Calu3 (cell line): Measurements from ENCODE around the gene RHOBTB3. TPM values are rescaled to one million over a fixed set of nuclear protein-coding genes. Genes with fewer than 3 reads are reported as not detected.

Experiments
- BruUV-seq: library from RNA; stranded (reverse); fragments of 400-500 nt; replicated peaks from 2 replicates; lab custom pipeline; 2021; lab: Mats Ljungman, UMichigan
- CTCF ChIA-PET: fragments of 300-600 bp; sonication (Branson Sonifier 250); formaldehyde crosslinking; loops from one replicate; lab custom pipeline; 2022; ENCODE audit warnings: antibody characterized with exemption; lab: Charles Lee
- DNase-seq: peaks from one replicate; pipeline ENCODE4 v3.0.0; 2022
- H3K27ac Mint-ChIP-seq: one replicate; pipeline ENCODE4 v1.8.0; 2022; ENCODE audit warnings: mixed read lengths; ENCODE audit not compliant: unreplicated experiment
- H3K27me3 Mint-ChIP-seq: one replicate; pipeline ENCODE4 v1.8.0; 2022; ENCODE audit warnings: mixed read lengths; ENCODE audit not compliant: unreplicated experiment
- H3K36me3 Mint-ChIP-seq: one replicate; pipeline ENCODE4 v1.8.0; 2022; ENCODE audit warnings: mild to moderate bottlenecking, moderate library complexity, mixed read lengths; ENCODE audit not compliant: insufficient read depth, unreplicated experiment
- H3K4me1 Mint-ChIP-seq: one replicate; pipeline ENCODE4 v1.8.0; 2022; ENCODE audit warnings: mild to moderate bottlenecking, low read depth, mixed read lengths; ENCODE audit not compliant: unreplicated experiment
- H3K4me3 Mint-ChIP-seq: one replicate; pipeline ENCODE4 v1.8.0; 2022; ENCODE audit warnings: mild to moderate bottlenecking, low read depth, moderate library complexity, mixed read lengths; ENCODE audit not compliant: unreplicated experiment
- H3K9me3 Mint-ChIP-seq: one replicate; pipeline ENCODE4 v1.8.0; 2022; ENCODE audit warnings: low read depth, mixed read lengths; ENCODE audit not compliant: unreplicated experiment
- CTCF ChIP-seq: fragments of 200-600 bp; IDR thresholded peaks from one replicate; pipeline ENCODE4 v1.8.0; 2022; ENCODE audit warnings: antibody characterized with exemption; ENCODE audit not compliant: unreplicated experiment
- intact Hi-C: fragments of 100-400 bp; cut with micrococcal nuclease; formaldehyde crosslinking; loops from one replicate; pipeline ENCODE4 v1.10.0; 2022; ENCODE audit not compliant: unreplicated experiment
- total RNA-seq: library from RNA; stranded (reverse); gene quantifications from 2 replicates; pipeline ENCODE4 v1.2.3, GENCODE V29; 2022

RHOBTB3 gene
- total RNA-seq, 1 experiment from 2014 or later, result 41.1 TPM

DNA sequence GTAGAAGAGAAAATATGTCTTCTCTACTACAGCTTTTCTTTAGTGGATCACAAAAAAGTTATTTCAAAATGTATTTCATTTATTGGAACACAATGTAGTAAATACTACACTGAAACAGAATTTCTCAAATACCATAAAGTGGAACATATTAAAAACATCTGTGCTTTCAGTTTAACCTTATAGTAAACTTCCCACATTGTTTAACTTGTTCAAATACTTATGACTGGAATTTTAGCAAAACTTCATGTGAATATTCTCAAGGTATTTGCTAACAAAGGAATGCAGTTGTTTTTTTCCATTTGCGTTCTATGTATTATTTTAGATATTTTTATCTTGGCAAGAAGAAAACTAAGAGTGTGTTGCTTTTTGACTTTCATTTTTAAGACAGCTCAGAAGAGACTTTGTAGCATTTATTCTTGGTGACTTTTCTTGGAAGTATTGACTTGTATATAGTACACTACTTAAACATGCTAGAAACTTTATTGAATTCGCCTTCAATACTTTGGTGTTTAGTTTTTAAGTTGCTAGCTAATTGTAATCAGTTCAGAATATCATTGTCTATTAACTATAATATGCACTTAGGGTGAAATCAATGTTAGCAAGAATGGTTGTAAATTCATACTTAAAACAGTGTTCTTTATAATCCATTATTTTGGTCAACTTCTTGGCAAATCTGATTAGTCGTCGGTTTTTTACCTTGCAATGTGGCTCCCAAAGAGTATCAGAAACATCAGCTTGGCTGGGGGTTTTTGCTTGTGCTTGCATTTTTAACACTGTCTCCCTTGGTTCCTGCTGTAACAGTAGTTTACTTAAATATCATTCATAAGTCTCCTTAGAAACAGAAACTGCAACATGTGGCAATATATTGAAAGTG is 5.0 kb upstream of the RHOBTB3 start:
- peaks cover 9% of the 10 kb centered on the region for H3K36me3 Mint-ChIP-seq
- no peak overlapping the region for H3K27ac Mint-ChIP-seq
- no peaks in the 10 kb centered on the region for H3K9me3 Mint-ChIP-seq
- no peaks in the 10 kb centered on the region for H3K27me3 Mint-ChIP-seq
- no peak for DNase-seq
- TF ChIP-seq CTCF, result no peak
- H3K4me3 Mint-ChIP-seq, result no peak overlapping the region
- no TSS peak for BruUV-seq
- H3K4me1 Mint-ChIP-seq, result peaks cover 47% of the 10 kb centered on the region
- CTCF ChIA-PET, result no interaction called here
- intact Hi-C loops, result no loop called here

GRCh38 chr5:95726811-95727763 is 4.0 kb upstream of the RHOBTB3 start:
- Mint-ChIP-seq H3K4me3 (no peak overlapping the region), H3K4me1 (peaks cover 47% of the 10 kb centered on the region), H3K36me3 (peaks cover 18% of the 10 kb centered on the region), H3K9me3 (no peaks in the 10 kb centered on the region), H3K27ac (peak overlapping the region; percentile 3), H3K27me3 (no peaks in the 10 kb centered on the region)
- DNase-seq, result no peak
- TF ChIP-seq CTCF, result no peak
- CTCF ChIA-PET, result interaction anchor here (0.6 to 1.2 kb wide), 3 partner anchors 22 to 95 kb away, joined by 3 read pairs; no protein-coding TSS in a partner anchor
- intact Hi-C loops, result no loop called here
- BruUV-seq, result no TSS peak

GRCh38 chr5:95727764-95728191 is 3.4 kb upstream of the RHOBTB3 start:
- H3K27me3 Mint-ChIP-seq, result no peaks in the 10 kb centered on the region
- intact Hi-C loops, result no loop called here
- no peak for DNase-seq
- H3K27ac Mint-ChIP-seq, result peak overlapping the region; percentile 3
- H3K9me3 Mint-ChIP-seq, result no peaks in the 10 kb centered on the region
- H3K4me3 Mint-ChIP-seq, result no peak overlapping the region
- no TSS peak for BruUV-seq
- peaks cover 47% of the 10 kb centered on the region for H3K4me1 Mint-ChIP-seq
- TF ChIP-seq CTCF, result no peak
- CTCF ChIA-PET, result interaction anchor here (0.6 to 1.2 kb wide), 3 partner anchors 22 to 96 kb away, joined by 3 read pairs; no protein-coding TSS in a partner anchor
- H3K36me3 Mint-ChIP-seq, result peaks cover 20% of the 10 kb centered on the region

DNA sequence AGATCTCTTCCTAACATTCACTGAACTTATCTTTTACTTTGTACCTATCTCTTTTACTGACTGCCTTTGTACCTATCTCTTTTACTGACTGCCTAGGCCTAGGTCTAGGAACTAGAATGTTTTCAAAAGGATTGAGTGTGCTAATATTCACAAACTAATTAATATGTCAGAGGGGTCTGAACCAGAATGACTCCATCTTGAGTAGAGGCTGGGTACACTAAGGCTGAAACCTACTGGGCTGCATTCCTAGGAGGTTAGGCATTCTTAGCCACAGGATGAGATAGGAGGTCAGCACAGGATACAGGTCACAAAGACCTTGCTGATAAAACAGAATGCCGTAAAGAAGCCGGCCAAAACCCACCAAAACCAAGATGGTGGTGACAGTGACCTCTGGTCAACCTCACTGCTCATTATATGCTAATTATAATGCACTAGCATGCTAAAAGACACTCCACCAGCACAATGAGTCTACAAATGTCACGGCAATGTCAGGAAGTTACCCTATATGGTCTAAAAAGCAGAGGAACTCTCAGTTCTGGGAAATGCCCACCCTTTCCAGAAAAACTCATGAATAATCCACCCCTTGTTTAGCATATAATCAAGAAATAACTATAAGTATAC is 2.5 kb upstream of the RHOBTB3 start:
- TF ChIP-seq CTCF, result no peak
- DNase-seq, result peak; percentile 28
- Mint-ChIP-seq H3K4me3 (no peak overlapping the region), H3K27me3 (no peaks in the 10 kb centered on the region), H3K4me1 (peaks cover 43% of the 10 kb centered on the region), H3K36me3 (peaks cover 20% of the 10 kb centered on the region), H3K27ac (peak overlapping the region; percentile 3), H3K9me3 (no peaks in the 10 kb centered on the region)
- intact Hi-C loops, result no loop called here
- CTCF ChIA-PET, result interaction anchor here (1.2 kb wide), 1 partner anchor 53 kb away, joined by 3 read pairs; no protein-coding TSS in a partner anchor
- no TSS peak for BruUV-seq
